IPS-18a (cell line): ENCODE results near the gene DPP7.
"Not testable (repeated sequence)": the region's sequence is repeated elsewhere in the genome, so short reads cannot be mapped to it uniquely, and the experiment has no call there.

Experiments used
- H3K27ac ChIP-seq: one replicate; pipeline ENCODE4 v1.5.1; 2013; ENCODE audit warnings: low read length
- H3K27me3 ChIP-seq: one replicate; pipeline ENCODE4 v1.6.1; 2013; ENCODE audit warnings: mild to moderate bottlenecking, low read length; ENCODE audit not compliant: control insufficient read depth, insufficient read depth
- H3K36me3 ChIP-seq: one replicate; pipeline ENCODE4 v1.6.1; 2013; ENCODE audit warnings: low read depth, low read length; ENCODE audit not compliant: control insufficient read depth
- H3K4me1 ChIP-seq: one replicate; pipeline ENCODE4 v1.6.1; 2013; ENCODE audit warnings: low read depth, low read length; ENCODE audit not compliant: control insufficient read depth
- H3K4me3 ChIP-seq: one replicate; pipeline ENCODE4 v1.5.1; 2013; ENCODE audit warnings: low read length
- H3K9ac ChIP-seq: one replicate; pipeline ENCODE4 v1.6.1; 2013; ENCODE audit warnings: mild to moderate bottlenecking, low read length, moderate library complexity
- H3K9me3 ChIP-seq: one replicate; pipeline ENCODE4 v1.6.1; 2013; ENCODE audit warnings: low read depth, low read length; ENCODE audit not compliant: control insufficient read depth

The DPP7 gene

DNA sequence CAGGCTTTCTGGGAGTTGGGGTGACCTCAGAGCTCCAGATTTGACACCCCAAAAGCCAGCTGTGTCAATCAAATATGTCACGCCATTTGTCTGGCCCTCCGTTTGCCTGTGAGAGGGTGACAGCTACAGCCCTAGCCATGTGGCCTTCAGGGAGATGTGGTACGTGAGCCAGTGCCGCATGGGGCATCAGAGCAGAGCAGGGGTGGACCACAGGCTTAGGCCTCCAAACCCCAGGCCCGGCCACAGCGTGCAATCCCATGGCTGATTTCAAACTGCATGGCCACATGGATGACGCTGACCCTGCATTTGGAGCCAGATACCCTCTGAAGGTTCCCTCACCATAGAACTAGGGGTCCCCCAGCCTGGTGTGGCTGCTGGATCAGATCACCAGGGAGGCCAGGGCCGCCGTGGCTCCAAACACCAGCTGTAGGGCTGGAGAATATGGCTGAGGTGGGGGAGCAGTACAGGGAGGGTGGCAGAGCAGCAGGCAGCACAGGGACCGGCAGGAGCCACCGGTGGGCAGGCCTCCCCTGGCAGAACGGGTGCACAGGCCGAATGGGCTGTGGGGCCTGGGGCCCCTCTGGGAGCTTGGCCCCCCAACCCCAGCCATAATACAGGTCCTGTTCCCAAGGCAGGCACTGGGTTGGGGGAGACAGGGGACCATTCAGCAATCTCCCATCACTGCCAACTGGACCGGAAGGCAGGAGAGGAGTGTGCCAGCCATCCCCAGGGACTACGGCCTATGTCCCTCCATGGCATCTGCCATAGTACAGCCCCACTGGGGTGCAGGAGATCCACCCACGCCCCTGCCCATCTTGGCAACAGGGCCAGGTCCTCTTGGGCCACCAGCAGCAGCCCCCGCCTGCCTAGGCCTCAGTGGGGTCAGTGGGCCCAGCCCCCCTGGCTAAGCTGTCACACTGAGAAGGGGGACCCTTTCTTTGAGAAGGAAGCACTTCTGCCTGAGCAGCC lies 45.7 kb downstream of the DPP7 start:
- no peaks in the 10 kb centered on the region for H3K9me3 ChIP-seq
- no peak overlapping the region for H3K9ac ChIP-seq
- H3K36me3 ChIP-seq = no peaks in the 10 kb centered on the region
- H3K27ac ChIP-seq = no peak overlapping the region
- H3K4me1 ChIP-seq = no peaks in the 10 kb centered on the region
- peaks cover 15% of the 10 kb centered on the region for H3K27me3 ChIP-seq
- H3K4me3 ChIP-seq = peak overlapping the region; percentile 53

DNA sequence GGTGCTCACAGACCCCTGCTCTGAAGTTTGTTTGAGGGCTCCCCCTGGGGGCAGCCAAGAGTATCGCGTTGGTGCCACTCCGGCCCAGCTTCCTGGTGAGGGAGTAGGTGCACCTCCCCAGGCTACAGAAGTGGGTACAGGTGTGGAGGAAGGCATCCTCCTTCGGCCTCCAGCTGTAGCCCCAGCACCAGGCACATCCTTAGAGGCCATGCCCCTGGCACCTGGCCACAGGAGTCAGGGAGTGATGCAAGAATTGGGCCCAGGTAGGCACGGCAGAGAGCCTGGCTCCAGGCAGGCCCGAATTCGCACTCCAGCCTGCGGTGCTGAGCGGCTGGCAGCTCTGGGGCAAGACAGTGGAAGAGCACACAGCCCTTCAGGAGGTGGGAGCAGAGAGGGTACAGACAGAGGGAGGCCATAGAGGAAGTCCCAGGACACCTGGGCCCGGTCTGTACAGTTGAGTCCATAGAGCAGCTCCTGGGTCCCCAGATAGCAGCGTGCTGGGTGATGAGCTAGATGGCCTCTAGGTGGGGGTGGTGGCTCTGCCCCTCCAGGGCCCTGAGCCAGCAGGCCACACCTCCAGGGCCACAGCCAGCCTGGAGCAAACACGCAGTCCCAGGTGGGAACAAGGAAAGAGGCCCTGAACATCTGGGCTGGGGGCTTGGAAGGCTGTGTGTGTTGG lies 46.5 kb downstream of the DPP7 start:
- Histone ChIP-seq H3K36me3 (no peaks in the 10 kb centered on the region), H3K4me3 (no peak overlapping the region), H3K27ac (no peak overlapping the region), H3K9ac (no peak overlapping the region), H3K4me1 (no peaks in the 10 kb centered on the region), H3K27me3 (peaks cover 15% of the 10 kb centered on the region), H3K9me3 (no peaks in the 10 kb centered on the region)

- no peak overlapping the region for H3K4me3 ChIP-seq
- H3K9me3 ChIP-seq = no peaks in the 10 kb centered on the region
- no peaks in the 10 kb centered on the region for H3K4me1 ChIP-seq
- H3K36me3 ChIP-seq = no peaks in the 10 kb centered on the region
- peaks cover 10% of the 10 kb centered on the region for H3K27me3 ChIP-seq
- H3K27ac ChIP-seq = no peak overlapping the region
- H3K9ac ChIP-seq = no peak overlapping the region
These were observed 48.3 kb downstream of the DPP7 start for GRCh38 chr9:137066096-137066861.

GRCh38 chr9:137065336-137065967 lies 49.1 kb downstream of the DPP7 start:
- no peaks in the 10 kb centered on the region for H3K4me1 ChIP-seq
- H3K27me3 ChIP-seq = peaks cover 8% of the 10 kb centered on the region
- H3K36me3 ChIP-seq = no peaks in the 10 kb centered on the region

GRCh38 chr9:137064880-137065164 lies 49.7 kb downstream of the DPP7 start:
- Histone ChIP-seq H3K4me3 (no peak overlapping the region), H3K9ac (no peak overlapping the region), H3K36me3 (no peaks in the 10 kb centered on the region), H3K4me1 (no peaks in the 10 kb centered on the region), H3K9me3 (no peaks in the 10 kb centered on the region), H3K27me3 (peaks cover 8% of the 10 kb centered on the region), H3K27ac (no peak overlapping the region)

More at GRCh38 chr9:137065336-137065967, 49.1 kb downstream of the DPP7 start:
- no peak overlapping the region for H3K4me3 ChIP-seq
- H3K27ac ChIP-seq = no peak overlapping the region
- no peak overlapping the region for H3K9ac ChIP-seq
- no peaks in the 10 kb centered on the region for H3K9me3 ChIP-seq

- Histone ChIP-seq H3K27ac (no peak overlapping the region), H3K27me3 (peaks cover 2% of the 10 kb centered on the region), H3K9ac (no peak overlapping the region), H3K4me1 (no peaks in the 10 kb centered on the region), H3K4me3 (no peak overlapping the region), H3K9me3 (no peaks in the 10 kb centered on the region), H3K36me3 (no peaks in the 10 kb centered on the region)
These were observed 50.3 kb downstream of the DPP7 start for GRCh38 chr9:137064027-137064879.

DNA sequence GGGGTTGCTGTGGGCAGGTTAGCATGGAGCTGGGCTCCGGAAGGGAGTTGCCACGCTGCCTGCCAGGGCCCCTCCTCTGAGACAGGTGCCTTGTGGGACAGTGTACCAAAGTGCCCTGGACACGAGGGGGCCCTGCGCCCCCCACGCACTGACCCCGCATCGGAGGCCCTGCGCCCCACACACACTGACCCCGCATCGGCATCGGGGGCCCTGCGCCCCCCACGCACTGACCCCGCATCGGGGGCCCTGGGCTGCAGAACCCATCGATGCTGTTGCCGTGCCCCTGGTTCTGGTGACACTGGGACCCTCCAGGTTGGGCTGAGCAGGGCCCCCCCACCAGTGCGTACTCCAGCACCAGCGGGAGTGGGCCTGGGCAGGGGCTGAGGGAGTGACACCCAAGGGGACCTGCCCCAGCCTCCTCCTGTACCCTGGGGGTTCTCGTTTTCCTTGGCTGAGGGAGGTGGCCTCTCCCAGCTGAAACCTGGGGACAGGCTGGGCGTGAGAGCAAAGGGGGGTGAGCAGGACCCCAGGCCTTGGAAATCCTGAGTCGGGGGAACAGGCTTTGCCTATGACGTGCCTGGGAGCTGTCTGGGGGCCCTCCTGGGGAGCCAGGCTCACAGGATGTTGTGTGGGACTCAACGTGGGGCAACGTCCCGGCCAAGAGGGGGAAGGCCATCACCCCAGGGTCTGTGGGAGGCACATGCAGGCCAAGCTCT lies 51.1 kb downstream of the DPP7 start:
- no peaks in the 10 kb centered on the region for H3K36me3 ChIP-seq
- peaks cover 4% of the 10 kb centered on the region for H3K27me3 ChIP-seq
- no peak overlapping the region for H3K9ac ChIP-seq
- no peaks in the 10 kb centered on the region for H3K4me1 ChIP-seq
- no peaks in the 10 kb centered on the region for H3K9me3 ChIP-seq
- no peak overlapping the region for H3K4me3 ChIP-seq
- no peak overlapping the region for H3K27ac ChIP-seq

DNA sequence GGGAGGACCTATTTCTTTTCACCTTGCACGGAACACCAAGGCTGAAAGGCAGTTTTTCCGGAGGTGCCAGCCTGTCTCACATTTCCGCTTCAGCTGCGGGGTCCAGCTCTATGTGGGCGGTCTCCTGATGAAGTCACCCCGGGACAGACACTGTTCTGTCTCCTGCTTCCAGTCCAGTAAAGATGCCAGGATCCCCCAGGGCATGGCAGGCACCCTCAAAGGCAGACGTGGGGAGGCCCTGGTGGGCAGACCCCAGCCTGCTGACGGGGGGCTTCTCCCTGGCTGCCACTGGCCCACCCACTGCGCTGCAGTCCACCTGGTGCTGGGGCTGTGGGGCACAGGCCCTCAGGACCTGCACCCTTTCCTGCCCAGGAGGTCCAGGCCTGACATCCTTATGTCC lies 51.7 kb downstream of the DPP7 start:
- H3K27me3 ChIP-seq, H3K9me3 ChIP-seq, H3K4me1 ChIP-seq, H3K36me3 ChIP-seq, H3K9ac ChIP-seq, H3K4me3 ChIP-seq, H3K27ac ChIP-seq: not testable (repeated sequence)

DNA sequence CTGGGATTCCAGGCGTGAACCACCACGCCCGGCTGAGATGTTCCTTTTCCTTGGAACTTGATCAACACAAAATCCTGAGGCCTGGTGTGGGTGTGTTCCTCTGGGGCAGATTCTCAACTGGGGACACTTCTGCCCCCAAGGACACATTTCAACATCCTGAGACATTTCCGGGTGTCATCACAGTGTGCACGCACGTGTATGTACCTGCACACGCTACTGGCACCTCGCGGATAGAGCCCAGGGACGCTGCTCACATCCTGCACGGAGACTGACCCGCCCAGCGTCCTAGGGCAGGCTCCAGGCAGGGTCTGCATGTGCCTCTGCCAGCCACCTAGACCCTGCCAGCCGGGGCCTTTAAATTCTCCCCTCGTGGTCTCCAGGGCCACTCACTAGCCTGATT lies 52.1 kb downstream of the DPP7 start:
- no peaks in the 10 kb centered on the region for H3K36me3 ChIP-seq
- H3K27me3 ChIP-seq = peaks cover 10% of the 10 kb centered on the region
- H3K4me3 ChIP-seq = no peak overlapping the region
- H3K9ac ChIP-seq = no peak overlapping the region
- H3K4me1 ChIP-seq = no peaks in the 10 kb centered on the region
- H3K9me3 ChIP-seq = no peaks in the 10 kb centered on the region
- H3K27ac ChIP-seq = no peak overlapping the region
